GM19025 (cell line): ENCODE results near the gene RCC2.

ENCODE experiments used
- ATAC-seq: cut with Tn5 transposase; IDR thresholded peaks from one replicate; pipeline ENCODE4 v1.9.1; 2021; ENCODE audit warnings: mild to moderate bottlenecking, low read depth, moderate library complexity; ENCODE audit not compliant: unreplicated experiment

The RCC2 gene

DNA sequence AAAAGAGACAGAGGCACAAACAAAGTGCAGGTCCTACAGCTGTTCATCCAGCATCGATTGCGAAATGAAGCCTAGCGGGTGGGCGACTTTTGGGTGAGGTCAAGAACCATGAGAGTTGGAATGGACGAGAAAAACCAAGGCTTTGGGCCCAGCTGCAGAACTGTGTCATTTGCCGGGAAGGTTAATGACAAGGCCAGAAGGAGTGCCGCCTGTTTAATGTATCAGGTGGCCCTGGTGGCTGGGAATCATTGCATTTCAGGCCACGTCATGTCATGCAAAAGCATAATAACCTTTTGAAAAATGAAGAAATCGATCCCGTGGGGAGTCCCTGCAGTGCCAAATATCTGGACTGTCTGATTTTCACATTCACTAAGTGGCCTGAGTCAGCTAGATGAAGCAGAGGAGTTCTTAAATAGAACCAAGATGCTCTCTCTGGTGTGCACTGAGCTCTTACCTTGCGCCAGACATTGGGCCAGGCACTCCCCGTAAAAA, 8.1 kb upstream of the RCC2 start:
- no peak for ATAC-seq

DNA sequence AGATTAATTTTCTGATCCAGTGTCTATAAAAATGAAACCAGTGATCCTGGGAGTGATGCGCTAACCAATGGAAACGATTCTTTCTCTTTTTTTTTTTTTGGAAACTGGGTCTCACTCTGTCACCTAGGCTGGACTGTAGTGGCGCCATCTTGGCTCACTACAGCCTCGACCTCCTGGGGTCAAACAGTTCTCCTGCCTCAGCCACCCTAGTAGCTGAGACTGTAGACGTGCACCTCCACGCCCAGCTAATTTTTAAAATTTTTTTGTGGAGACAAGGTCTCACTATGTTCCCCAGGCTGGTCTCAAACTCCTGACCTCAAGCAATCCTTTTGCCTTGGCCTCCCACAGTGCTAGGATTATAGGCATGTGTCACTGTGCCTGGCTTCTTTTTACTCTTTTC, 3.4 kb upstream of the RCC2 start:
- no peak for ATAC-seq

DNA sequence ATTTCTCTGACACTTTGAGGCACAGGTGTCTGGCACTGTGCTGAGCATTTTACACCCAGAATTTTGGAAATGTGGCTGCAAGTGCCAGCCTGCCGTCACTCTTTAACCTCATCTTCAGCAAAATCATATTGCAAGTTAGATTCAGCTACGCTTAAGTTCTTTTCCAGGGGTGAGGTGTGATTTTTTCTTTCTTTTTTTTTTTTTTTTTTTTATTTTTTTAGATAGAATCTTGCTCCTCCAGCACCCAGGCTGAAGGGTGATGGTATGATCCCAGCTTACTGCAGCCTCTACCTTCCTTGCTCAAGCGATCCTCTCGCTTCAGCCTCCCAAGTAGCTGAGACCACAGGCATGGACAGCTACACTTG, 2.5 kb upstream of the RCC2 start:
- ATAC-seq = no peak

DNA sequence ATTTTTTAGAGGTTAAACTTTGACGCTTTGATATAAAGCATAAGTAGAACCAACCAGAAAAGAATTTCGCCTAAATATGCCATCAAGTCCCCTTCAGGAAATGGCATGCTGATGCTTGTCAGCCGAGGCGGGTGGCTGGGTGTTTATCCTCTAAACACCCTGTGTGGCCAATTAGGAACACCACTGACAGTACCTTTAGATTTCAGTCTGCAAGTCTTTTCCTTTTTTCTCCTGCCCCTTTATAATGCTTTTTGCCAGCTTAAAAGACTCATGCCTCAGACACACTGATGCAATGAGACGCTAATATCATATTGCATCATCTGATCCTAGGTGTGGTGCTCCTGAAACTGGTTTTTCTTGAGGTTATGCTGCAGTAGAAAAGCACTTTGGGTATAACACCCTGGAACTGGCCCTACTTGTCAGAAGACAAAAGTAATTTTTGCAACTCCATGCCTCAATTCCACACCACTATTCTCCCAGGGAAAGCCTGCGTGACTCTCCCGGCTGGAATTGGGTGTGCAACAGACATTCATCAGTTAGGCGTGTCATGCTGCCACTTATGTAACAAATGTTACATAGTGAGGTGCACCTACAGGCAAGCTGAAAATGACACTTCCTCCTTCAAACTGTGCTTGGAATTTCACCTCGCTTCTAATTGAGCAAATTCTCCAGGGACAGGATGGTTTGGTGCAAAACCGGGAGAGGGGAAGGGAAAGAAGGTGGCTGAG, 2.0 kb upstream of the RCC2 start:
- no peak for ATAC-seq

DNA sequence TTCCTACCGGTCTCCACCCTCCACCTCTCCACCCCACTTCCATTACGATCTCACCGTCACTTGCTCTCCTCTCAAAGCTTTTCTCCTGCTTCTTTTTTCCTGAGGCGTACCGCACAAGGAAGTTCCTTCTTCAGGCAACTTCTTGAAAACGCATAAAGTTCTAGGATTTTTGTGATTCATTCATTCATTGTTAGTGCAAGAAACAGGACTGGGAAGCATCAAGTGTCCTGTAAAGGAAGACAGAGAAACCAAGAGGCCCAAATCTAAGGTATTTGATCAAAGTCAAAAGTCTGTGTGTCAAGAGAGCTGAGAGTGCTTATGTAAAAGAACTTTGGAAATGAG, 1.3 kb upstream of the RCC2 start:
- no peak for ATAC-seq

DNA sequence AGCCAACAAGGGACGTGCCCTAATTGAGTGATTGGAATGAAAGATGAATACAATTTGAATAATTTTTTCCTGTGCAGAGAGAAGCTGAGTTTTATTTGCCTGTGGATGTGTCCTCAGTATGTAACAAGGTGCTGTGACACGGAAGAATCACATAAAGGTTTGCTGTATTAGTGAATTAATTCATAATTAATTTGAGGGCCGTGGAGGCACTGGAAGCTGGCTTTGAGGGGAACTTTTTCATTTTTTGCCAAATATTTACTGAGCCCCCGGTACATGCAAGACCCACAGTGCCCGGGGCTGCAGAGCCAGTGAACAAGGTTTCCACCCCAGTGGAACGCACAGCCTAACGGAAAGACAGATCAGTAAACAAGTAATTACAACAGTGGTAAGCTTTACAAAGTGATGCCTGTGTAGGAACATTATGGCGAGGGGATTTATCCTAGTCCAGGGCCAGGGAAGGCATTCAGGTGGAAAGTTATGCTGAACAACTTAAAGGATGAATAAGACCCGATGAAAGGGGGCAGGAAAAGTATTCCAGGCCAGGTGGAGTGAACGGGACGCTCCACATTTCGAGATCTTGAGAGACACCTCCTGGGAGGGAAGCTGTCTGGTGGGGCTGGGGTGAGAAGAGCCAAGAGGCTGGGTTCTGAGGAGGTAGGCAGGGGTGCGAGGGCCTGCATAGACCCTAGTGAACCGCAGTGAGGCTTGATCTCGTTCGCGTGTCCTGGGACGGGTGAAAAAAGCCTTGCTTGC, 773 bp upstream of the RCC2 start:
- ATAC-seq = no peak

DNA sequence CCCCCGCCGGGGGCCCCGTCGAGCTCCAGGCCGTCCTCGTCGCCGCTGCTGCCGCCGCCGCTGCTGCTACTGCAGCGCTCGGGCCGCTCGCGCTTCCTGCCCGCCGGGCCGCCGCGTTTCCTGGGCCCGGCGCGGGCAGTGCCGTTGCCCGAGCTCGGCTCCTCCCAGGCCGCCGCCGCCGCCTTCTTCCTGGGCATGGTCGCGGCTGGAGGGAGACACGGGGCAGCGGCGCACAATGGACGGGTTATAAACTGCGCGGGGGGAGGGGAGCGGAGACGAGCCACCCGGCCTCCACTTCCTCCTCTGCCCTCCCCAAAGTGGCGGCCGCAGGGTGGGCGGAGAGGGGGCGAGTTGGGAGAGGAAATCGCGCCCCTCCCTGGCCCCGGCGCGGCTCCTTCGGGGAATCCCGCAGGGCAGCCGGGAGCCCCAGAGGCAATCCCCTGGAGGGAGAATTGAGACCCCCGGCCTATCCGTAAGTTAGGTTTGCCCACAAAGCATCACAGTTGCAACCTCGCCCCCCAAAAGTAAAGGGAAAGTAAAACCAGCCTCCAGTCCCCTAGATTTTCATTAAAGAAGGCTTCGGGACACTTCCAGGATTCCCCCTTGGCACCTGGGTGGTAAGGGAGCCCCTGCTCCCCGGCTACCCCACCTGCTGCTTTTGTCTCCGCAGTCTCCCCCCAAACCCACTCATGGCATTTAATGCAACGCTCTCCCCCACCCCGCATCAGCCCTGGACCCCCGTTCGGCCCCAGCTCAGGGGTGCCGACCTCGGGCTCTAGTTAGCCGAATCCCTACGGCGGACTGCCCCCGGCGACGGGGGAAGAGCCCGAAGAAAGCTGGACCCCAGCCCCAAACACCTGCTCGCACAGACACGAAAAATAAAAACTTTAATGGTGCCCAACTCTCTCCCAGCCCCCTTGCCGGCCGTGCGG, 893 bp downstream of the RCC2 start:
- peak; percentile 34 for ATAC-seq

DNA sequence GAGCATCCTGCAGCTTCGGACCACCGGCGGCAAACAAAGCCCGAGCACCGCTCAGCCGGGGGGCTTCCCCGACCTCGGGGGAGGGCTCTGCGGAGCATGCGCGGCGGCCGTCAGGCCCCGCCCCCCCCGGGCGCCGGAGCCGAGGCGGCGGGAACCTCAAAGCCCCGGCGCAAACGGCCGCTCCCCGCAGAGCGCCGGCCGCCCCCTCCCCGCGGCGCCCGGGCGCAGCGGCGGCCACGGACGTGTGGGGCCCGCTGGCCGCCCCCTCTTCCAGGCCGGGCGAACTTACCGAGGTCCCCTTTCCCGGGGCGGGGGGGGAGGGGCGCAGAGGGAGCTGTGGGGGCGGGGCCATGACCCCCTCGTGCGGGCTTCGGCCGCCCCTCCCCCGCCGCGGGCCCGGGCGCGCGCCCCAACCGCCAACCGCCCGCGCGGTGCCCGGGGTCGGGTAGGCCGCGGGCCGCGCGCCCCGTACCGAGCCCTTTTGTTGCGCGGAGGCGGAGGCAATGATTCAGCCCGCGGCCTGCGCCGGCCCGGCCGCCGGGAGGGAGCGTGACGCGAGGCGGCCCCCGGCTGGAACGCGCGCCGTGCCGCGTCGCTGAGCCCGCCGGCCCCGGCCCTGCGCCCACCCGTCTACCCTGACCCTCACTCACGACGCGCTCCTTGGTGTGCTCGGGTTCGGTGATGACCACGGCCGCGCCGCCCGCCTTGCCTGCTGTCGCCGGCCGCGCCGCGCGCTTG, 1.7 kb downstream of the RCC2 start:
- ATAC-seq = peak; percentile 36

DNA sequence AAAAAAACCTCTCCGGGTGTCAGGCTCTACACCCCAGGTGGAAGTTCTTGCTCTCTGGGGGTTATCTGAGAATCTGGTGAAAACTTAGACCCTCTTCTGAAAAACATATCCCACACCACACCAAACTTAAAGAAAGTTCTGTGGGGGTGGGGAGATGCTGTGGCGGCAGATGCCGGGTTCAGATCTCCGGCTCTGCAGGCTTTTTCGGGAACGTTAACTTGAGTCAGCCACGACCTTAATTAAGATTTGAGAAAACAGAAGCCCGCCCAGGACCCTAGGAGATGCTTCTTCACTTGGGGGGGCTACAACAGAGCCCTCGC, 2.3 kb downstream of the RCC2 start:
- ATAC-seq = no peak

DNA sequence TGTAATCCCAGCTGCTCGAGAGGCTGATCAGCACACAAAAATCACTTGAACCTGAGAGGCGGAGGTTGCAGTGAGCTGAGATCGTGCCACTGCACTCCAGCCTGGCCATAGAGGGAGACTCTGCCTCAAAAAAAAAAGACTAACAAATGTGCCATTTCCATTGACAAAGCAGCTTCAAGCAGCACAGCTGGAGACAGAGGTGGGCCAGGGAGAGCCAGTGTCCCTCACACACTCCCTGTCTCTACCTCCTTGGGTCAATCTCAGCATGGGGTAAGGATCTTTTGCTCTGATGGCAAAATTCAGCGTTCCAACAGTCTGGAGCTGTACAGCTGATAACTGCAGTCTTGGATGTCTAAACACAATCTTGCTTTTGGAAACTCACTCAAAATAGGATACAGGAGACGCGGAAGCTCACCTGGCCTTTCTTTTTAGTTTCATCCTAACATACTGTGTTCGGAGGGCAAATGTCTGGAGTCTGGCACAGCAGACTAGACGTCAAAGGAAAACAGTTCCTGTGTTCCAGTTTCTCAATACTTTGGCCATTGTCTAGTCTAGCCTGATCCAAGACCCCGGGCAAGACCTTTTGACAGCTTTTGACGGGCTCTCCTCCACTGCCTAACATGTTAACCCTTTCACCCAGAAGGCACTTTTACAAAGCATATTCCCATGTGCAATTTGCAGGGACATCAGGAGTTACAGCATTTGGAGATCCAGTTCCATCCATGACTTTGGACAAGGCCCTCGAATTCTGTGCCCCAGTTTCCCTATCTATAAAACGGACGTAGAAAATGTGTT, 2.9 kb downstream of the RCC2 start:
- no peak for ATAC-seq

DNA sequence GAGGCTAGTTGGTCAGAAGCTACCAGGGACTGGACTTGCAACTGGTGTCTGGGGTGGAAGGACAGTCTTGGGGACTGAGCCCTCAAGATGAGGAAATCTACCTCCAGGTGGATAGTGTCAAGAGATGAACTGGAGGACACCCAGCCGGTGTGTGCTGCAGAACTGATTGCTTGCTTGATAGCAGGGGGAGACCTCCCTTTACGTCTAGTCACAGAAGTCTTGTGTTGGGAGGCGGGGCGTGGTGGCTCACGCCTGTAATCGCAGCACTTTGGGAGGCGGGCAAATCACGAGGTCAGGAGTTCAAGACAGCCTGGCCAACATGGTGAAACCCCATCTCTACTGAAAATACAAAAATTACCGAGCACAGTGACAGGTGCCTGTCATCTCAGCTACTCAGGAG, 4.9 kb downstream of the RCC2 start:
- no peak for ATAC-seq

DNA sequence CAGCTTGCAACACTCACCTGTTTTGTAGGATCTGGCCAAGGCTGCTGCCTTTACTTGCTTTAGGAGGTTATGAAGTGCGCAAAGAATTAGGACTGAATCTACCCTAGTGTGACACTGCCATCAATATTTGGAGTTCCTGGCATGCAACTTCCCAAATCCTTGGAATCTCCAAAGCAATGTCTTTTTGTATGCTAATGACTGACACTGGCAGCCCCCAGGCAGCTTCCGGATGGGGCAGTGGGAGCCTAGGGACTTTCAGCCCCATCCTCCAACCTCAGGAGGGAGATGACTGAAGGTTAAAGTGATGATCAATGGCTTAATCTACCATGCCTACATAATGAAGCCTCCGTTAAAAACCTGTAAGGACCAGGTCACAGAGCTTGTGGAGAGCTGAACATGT, 5.5 kb downstream of the RCC2 start:
- ATAC-seq = no peak

DNA sequence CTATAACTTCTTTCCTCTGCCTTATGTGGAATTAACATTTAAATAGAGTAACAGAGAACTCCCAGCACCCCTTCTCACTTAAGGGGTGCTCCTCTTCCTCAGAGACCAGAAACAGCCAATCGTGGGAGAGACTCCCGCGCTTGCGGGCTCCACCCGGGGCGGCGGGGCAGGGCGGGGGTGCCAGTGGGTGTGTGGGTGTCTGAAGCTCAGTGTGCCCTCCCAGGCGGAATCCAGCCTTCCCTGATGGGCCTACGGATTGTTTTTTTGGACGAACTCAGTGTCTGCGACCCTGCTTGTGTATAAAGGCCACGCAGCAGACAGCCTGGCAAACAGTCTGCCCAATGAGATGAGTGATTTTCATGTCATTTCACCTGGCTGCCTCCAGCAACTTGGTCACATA, 6.2 kb downstream of the RCC2 start:
- no peak for ATAC-seq

DNA sequence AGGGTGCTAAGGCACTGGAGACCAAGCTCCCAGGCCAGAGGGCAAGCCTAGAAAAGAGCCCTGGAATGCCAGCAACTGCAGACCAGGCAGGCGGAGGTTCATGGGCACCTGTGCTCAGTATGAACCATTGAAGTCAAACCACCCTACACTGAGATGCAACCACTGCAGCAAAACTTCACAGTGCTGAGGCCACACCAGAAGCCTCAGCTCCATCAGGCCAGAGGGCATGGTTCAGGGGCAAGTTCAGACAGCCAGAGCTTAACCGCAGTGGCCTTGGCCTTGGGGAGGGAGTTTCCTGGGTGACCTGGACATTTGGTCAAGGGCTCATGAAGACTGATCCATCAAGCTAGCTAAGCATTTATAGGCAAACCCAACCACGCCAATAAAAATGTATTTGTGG, 7.1 kb downstream of the RCC2 start:
- no peak for ATAC-seq

DNA sequence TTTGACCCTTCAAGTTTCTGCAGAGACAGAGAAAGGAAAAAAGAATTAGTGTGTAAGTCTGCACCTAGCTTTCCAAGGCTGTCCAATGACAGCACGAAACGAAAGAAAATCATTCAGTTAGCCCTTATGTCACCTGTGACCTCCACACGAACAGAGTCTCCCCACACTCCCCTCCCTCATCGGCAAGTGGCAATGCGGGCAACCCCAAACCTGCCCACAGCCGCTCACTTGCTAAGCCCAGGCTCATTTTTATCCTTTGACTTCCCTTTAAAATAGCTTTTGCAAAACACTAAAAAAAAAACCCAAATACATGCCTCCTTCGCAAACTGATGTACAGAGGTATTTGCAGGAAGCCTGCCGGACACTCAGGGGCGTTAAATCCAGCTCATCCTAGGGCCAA, 10.3 kb downstream of the RCC2 start:
- ATAC-seq = no peak

DNA sequence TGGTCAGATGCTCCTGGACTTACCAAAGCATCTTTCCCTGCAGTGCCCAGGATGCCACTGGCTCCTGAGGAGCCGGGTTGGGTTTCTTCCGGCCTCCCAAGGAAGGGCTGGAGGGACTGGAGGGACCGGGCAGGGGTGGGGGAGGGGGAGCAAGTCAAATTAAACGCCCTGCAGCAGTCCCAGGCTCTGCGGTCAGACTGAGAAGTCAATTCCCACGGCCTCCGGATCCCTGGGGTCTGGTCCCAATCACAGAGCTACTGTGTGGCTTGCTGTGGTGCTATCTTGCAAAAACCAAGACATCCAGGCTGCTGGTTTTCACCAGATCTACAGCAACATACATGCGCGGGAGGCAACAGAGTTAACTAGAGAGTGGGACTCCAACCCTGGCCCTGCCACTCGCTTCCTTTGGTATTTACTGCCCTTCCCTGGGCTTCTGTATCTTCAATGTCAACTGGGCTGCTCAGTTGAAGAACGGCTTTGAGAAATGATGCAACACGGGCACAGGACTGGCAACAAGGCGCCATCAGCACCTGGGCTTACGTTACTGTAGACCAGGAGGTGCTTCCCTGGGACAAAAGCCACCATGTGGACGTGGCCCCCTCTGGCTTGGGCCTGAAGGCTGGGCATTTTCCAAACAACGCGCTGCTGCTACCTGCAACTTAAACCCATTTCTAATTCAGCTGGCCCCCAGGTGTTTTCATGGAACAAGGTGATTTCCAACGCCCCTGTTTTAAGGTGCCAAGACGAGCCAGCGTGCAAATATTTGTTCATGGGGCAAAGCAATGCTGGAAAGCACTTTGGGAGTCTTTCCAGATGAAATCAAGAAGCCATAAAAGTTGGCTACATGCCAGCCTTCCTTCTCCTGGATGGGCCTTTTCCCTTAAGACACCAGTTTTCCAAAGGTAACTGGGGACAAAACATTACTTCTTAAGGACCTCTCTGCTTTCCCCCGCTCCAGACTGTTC, 11.5 kb downstream of the RCC2 start:
- ATAC-seq = no peak

DNA sequence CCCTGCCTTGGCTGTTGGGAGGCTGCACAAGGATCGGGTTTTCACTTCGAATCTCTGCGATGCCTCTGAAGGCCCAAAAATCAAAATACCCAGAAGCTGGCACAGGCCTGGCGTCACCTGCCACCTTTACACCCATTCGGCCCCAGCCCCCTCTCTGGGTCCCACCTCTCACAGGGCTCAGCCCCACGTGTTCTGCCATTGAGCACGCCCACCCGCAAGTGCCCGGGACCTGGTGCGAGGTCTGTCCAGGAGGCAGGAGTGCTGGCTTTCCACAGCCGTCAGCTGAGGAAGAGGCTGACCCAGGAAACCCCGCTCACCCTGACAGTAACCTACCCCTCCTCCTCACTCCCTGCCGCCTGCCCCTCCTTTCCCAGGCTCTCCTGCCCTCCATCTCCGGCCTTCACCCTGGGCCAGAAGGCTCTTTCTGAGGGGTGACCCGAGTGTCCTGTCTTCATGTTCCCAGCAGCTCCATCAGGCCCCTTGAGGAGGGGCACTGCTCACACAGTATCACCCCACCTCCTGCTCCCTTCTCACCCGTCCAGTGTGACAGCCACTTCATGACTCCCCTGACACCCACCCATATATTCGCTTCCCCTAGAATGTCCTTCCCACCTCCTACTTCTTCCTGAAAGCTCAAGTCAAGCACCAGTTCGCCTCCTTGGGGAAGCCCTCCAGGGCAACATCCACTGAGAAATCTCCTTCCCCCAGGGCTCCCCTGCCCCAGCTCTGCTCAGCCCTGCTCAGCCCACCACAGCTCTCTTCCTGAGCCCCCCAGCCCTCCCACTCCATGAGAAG, 13.5 kb downstream of the RCC2 start:
- ATAC-seq = no peak

DNA sequence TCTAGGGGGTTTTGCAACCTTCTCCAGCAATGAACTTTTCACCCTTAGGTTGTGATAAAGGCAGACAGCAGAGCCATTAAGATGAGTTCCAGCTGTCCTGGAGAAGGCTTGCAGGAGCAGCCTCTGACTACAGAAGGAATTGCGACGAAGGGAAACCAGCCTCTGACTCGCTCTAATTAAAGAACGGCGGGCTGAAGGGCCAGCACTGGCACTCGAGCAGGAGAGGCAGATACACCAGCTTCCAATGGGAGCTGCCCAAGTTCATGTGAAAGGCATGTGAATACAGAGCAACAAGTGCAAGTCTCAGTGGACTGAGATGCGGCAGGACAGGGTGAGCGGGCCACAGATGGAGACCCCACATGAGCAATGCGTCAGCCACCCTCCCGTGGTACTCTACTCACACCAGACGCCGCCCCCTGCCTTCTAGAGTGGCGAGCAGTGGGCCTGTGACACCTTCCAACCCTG, 15.7 kb downstream of the RCC2 start:
- no peak for ATAC-seq
